ENCODE measurements around the gene VAPA.

Gene VAPA

DNA sequence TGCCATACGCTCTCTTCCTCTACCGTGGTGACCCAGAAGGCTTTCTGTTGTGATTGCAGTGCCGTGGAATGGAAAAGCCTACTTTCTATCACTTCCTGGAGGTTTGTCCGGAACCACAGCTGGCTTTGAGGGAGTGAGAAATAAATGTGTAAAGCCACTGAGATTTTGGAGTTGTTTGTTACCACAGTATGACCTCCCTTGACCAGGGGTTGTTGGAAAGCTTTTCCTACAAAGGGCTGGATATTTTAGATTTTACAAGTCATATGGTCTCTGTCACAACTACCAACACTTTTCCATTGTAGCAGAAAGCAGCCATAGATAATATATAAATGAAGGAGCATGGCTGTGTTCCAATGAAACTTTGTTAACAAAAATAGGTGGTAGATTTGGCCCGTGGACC, 70.3 kb downstream of the VAPA start:
- DNase-seq, result no peak

- DNase-seq, result no peak
Measured at GRCh38 chr18:9985641-9986040, 71.8 kb downstream of the VAPA start.

GRCh38 chr18:9986156-9986930, 72.5 kb downstream of the VAPA start:
- no peak for DNase-seq

GRCh38 chr18:9987345-9987744, 73.5 kb downstream of the VAPA start:
- no peak for DNase-seq

- no peak for DNase-seq
Measured at GRCh38 chr18:9987931-9988330, 74.1 kb downstream of the VAPA start.

- DNase-seq, result no peak
Measured at GRCh38 chr18:9988665-9989064, 74.8 kb downstream of the VAPA start.

- DNase-seq, result no peak
Measured at GRCh38 chr18:9989481-9989880, 75.7 kb downstream of the VAPA start.

- no peak for DNase-seq
Measured at GRCh38 chr18:9991011-9992000, 77.5 kb downstream of the VAPA start.

DNA sequence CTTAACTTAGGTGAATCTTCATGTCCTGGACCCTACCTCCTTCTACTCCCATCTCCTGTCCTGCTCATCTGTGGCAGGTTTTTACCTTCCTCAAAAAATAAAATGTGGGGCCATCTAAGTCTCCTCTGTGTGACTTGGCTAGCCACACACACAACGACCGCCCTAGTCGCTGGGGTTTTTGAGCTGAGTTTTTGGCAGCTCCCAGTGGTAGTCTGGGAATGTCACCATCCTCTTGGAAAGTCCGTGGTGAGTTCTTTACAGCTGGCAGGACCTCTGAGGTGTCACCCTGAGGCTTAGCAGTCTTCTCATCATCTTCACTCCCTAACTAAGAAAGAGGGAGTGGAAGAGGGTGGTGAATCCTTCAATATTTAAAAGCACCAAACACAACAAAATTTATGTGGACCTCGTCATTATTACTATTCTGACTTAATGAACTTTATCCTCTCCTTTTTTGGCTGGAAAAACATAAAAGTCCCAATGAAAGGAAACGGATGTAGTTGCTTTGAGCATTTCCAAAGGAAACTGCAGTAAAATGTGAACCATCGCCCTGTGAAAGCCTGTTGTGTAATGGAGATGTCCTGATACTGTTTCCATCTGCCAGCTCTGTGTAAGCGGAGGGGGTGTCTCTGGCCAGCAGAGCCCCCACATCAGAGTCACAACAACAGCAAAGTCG, 78.6 kb downstream of the VAPA start:
- DNase-seq, result no peak

- no peak for DNase-seq
Measured at GRCh38 chr18:9992973-9993520, 79.2 kb downstream of the VAPA start.

DNA sequence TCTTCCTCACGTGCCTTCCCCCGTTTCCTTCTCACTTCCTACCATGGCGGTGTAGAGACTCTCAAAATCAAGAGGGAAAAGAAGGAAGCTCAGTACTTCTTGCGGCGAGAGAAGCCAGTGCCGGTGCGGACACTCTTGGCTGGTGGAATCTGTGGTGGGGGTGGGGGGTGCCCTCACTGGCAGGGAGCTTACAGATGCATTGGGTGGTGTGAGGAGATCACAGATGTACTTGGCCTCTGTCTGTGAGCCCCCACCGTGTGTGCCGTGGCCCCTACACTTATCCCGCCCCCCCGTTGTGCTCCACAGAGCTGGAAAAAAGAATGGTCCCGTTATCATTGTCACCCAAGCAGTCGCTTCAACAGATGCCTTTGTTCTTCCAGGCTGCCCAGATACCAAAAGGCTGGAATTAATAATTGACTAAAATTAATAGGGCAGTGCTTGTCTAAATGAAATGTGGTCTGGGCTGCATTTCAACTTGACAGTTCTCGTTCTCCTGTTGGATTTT, 79.8 kb downstream of the VAPA start:
- DNase-seq, result no peak

GRCh38 chr18:9994026-9994570, 80.3 kb downstream of the VAPA start:
- DNase-seq, result no peak

- no peak for DNase-seq
Measured at GRCh38 chr18:9994701-9995235, 81.0 kb downstream of the VAPA start.

DNA sequence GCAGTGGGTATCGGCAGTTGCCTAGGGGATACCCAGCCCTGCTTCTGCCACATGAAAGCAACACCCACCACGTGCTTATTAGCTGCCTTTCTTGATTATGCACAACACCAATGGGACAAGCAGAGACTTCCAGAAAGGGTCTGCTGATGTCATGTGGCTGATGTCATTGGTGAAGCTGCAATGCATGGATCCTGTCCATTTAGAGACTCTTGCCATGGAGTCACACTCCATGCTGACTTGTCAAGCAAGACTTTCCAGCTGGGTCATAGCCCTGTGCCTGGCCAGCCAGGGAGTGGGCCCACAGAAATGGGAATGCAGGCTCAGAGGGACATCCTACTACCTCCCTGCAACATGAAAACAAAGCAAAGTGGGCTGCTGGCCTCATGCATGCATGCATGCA, 81.8 kb downstream of the VAPA start:
- no peak for DNase-seq

DNA sequence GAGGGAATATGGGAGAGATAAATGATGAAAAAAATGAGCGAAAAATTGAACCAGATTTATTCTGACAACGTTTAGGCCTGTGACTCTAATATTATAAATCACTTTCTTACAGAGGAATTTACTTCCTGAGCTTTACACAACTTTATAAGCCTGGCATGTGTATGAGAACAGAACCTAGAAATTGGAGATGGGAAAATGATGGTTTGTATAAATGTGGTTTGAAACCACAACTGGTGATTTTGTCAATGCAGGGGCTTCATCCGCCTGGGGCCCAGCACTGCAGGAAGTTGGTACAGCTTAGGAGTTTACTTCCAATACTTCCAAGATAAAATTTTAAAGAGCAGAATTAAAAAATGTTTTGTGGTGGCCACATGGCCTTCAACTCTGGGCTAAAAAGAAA, 82.3 kb downstream of the VAPA start:
- no peak for DNase-seq

DNA sequence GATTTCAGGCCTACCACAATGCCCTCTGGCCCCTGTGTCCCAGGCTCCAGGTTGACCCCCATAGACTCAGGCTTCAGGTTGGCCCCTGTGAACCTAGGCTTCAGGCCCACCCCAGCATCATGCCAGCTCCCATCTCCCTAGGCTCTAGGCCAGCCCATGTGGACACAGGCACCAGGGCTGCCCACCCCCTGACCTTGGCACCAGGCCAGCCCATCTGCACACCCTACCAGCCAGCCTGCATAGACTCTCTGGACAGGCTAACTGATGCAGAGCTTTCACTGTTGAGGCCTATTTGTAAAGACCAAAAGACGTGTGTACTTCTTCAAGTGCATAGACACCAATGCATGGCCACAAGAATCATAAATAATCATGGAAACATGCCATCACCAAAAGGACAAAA, 83.9 kb downstream of the VAPA start:
- DNase-seq, result no peak

GRCh38 chr18:9998330-9998729, 84.5 kb downstream of the VAPA start:
- no peak for DNase-seq

DNA sequence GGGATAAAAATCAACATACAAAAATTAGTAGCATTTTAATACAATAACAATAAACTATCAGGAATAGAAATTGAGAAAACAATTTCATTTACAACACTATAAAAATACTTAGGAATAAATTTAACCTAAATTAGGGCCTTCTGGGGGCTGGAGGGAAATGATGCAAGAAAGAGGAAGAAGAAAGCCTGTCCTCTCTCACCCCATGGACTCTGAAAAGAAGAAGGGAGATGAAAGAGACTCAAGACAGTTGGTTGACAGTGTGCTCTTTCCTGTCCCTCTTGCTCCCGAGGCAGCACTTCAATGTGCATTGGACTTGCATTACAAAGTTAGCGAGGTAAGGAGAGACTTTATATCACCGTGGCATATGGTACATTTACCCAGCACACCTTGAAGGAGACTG, 88.5 kb downstream of the VAPA start:
- no peak for DNase-seq

DNA sequence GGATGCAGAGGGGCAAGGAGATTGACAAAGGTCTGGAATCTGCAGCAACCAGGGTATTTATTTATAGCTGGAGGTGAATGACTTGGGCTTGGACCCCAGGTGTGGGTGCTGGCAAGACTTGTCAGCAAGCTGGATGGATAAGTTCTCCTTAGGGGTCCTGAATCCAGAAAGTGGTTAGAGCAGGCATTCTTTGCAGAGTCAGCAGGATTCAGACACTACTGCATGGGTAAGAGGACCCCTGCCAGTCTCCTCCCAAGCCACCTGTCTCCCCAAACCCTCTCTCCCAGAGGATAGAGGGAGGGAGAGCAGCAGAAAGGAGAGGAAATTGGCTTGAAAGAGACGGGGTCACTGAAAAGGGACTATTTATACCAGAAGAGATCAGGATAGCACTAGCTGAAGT, 89.5 kb downstream of the VAPA start:
- DNase-seq, result no peak

GRCh38 chr18:10003866-10004265, 90.0 kb downstream of the VAPA start:
- DNase-seq, result no peak

DNA sequence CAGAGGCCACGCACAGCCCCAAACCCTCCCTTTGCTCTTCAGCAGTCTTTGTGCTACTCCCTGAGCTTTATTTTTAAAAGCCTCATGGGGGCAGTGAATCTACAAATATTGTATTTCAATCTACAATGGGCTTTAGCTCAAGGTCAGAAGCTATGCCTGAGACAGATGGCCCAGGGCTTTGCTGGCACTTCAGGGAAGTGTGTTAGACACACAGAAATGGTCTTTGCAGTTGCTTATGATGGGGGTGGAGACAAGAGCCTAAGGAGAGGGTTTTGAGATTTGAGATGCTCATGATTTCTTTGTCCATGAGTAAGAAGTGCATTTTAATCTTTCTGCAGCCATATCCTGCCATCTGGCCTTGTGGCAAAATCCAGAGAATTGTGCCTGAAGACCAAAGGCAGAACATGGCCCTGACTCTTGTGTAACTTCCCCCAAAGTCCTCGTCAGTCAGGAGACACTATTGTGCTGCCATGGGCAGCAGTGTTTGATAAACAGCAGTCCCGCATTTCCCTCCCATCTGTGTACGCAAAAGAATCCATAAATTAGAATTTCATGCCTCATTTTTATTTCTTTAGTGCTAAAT, 92.6 kb downstream of the VAPA start:
- DNase-seq, result no peak

Data from NCI-H187 treated with DMSO at 0.1 percent for 48 hours (cell line).